ENCODE data around the gene FJX1.

Gene FJX1

GRCh38 chr11:35623621-35624168 is 5.4 kb downstream of the FJX1 start:
- H3K4me1 ChIP-seq (ENCODE audit: insufficient read depth, poor library complexity, severe bottlenecking): peaks cover 48% of the 10 kb centered on the region
- no peak overlapping the region for H3K4me3 ChIP-seq (ENCODE audit: severe bottlenecking)
- peaks cover 9% of the 10 kb centered on the region for H3K36me3 ChIP-seq (ENCODE audit: low read depth)
- peak; percentile 75 for ATAC-seq (ENCODE audit: low read depth)
- DNase-seq (ENCODE audit: low spot score): peak; percentile 83
- H3K9me3 ChIP-seq (ENCODE audit: severe bottlenecking): no peaks in the 10 kb centered on the region
- no peak for TF ChIP-seq CTCF (IDR thresholded peaks at IDR 0.05; ENCODE audit: poor library complexity, severe bottlenecking)
- no peaks in the 10 kb centered on the region for H3K27me3 ChIP-seq (ENCODE audit: insufficient read depth, poor library complexity, severe bottlenecking)
- peak overlapping the region; percentile 100 for H3K27ac ChIP-seq (ENCODE audit: poor library complexity, severe bottlenecking)

GRCh38 chr11:35624316-35624715 is 6.1 kb downstream of the FJX1 start:
- Histone ChIP-seq H3K4me1 (ENCODE audit: insufficient read depth, poor library complexity, severe bottlenecking) (peaks cover 54% of the 10 kb centered on the region), H3K4me3 (ENCODE audit: severe bottlenecking) (no peak overlapping the region), H3K27ac (ENCODE audit: poor library complexity, severe bottlenecking) (peak overlapping the region; percentile 100), H3K9me3 (ENCODE audit: severe bottlenecking) (no peaks in the 10 kb centered on the region), H3K36me3 (ENCODE audit: low read depth) (peaks cover 9% of the 10 kb centered on the region), H3K27me3 (ENCODE audit: insufficient read depth, poor library complexity, severe bottlenecking) (no peaks in the 10 kb centered on the region)
- no peak for DNase-seq (ENCODE audit: low spot score)
- TF ChIP-seq CTCF (IDR thresholded peaks at IDR 0.05; ENCODE audit: poor library complexity, severe bottlenecking): no peak
- ATAC-seq (ENCODE audit: low read depth): no peak

GRCh38 chr11:35624781-35625180 is 6.5 kb downstream of the FJX1 start:
- Histone ChIP-seq H3K36me3 (ENCODE audit: low read depth) (peaks cover 9% of the 10 kb centered on the region), H3K4me1 (ENCODE audit: insufficient read depth, poor library complexity, severe bottlenecking) (peaks cover 59% of the 10 kb centered on the region), H3K27me3 (ENCODE audit: insufficient read depth, poor library complexity, severe bottlenecking) (no peaks in the 10 kb centered on the region), H3K4me3 (ENCODE audit: severe bottlenecking) (no peak overlapping the region), H3K9me3 (ENCODE audit: severe bottlenecking) (no peaks in the 10 kb centered on the region), H3K27ac (ENCODE audit: poor library complexity, severe bottlenecking) (peak overlapping the region; percentile 100)
- no peak for ATAC-seq (ENCODE audit: low read depth)
- TF ChIP-seq CTCF (IDR thresholded peaks at IDR 0.05; ENCODE audit: poor library complexity, severe bottlenecking): no peak
- DNase-seq (ENCODE audit: low spot score): no peak

- TF ChIP-seq CTCF (IDR thresholded peaks at IDR 0.05; ENCODE audit: poor library complexity, severe bottlenecking): no peak
- no peaks in the 10 kb centered on the region for H3K9me3 ChIP-seq (ENCODE audit: severe bottlenecking)
- H3K36me3 ChIP-seq (ENCODE audit: low read depth): no peaks in the 10 kb centered on the region
- no peak for ATAC-seq (ENCODE audit: low read depth)
- H3K4me3 ChIP-seq (ENCODE audit: severe bottlenecking): no peak overlapping the region
- no peak for DNase-seq (ENCODE audit: low spot score)
- peaks cover 57% of the 10 kb centered on the region for H3K4me1 ChIP-seq (ENCODE audit: insufficient read depth, poor library complexity, severe bottlenecking)
- H3K27me3 ChIP-seq (ENCODE audit: insufficient read depth, poor library complexity, severe bottlenecking): no peaks in the 10 kb centered on the region
- H3K27ac ChIP-seq (ENCODE audit: poor library complexity, severe bottlenecking): no peak overlapping the region
Observed at GRCh38 chr11:35626501-35626900, 8.2 kb downstream of the FJX1 start.

GRCh38 chr11:35629511-35629910 is 11.3 kb downstream of the FJX1 start:
- Histone ChIP-seq H3K9me3 (ENCODE audit: severe bottlenecking) (no peaks in the 10 kb centered on the region), H3K4me3 (ENCODE audit: severe bottlenecking) (no peak overlapping the region), H3K27me3 (ENCODE audit: insufficient read depth, poor library complexity, severe bottlenecking) (no peaks in the 10 kb centered on the region), H3K27ac (ENCODE audit: poor library complexity, severe bottlenecking) (peak overlapping the region; percentile 84), H3K4me1 (ENCODE audit: insufficient read depth, poor library complexity, severe bottlenecking) (peaks cover 29% of the 10 kb centered on the region), H3K36me3 (ENCODE audit: low read depth) (no peaks in the 10 kb centered on the region)
- no peak for DNase-seq (ENCODE audit: low spot score)
- no peak for ATAC-seq (ENCODE audit: low read depth)
- no peak for TF ChIP-seq CTCF (IDR thresholded peaks at IDR 0.05; ENCODE audit: poor library complexity, severe bottlenecking)

All from RWPE2 (cell line).